ENCODE measurements around the gene ZSCAN1.

DNA sequence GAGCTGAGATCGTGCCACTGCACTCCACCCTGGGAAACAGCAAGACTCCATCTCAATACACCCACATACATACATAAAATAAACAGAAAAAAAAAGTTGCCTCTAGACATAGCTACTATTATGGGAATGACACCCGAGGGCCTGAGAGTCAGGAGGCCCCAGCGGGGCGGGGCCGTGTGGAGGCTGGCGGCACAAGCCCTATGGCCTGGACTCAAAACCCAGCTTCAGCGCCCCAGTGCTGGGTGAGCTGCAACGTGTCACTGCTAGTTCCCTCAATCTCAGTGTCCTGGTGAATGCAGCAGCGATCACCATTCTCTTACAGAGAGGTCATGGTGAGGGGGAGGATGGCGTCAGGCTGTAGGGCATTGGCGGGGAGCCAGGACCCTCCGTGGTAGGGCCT is 9.2 kb upstream of the ZSCAN1 start:
- TF ChIP-seq, protein P1, sequence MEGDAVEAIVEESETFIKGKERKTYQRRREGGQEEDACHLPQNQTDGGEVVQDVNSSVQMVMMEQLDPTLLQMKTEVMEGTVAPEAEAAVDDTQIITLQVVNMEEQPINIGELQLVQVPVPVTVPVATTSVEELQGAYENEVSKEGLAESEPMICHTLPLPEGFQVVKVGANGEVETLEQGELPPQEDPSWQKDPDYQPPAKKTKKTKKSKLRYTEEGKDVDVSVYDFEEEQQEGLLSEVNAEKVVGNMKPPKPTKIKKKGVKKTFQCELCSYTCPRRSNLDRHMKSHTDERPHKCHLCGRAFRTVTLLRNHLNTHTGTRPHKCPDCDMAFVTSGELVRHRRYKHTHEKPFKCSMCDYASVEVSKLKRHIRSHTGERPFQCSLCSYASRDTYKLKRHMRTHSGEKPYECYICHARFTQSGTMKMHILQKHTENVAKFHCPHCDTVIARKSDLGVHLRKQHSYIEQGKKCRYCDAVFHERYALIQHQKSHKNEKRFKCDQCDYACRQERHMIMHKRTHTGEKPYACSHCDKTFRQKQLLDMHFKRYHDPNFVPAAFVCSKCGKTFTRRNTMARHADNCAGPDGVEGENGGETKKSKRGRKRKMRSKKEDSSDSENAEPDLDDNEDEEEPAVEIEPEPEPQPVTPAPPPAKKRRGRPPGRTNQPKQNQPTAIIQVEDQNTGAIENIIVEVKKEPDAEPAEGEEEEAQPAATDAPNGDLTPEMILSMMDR (IDR thresholded peaks at IDR 0.05): no peak
- TF ChIP-seq EZH2phosphoT487 (IDR thresholded peaks at IDR 0.05): no peak
- TF ChIP-seq EZH2 (IDR thresholded peaks at IDR 0.05): no peak

Data from neural progenitor cell (in vitro differentiated cells).